Stimulated activated effector memory CD8-positive, alpha-beta T cell treated with anti-CD3 and anti-CD28 coated beads, Interleukin-12 subunit alpha, Interleukin-12 subunit beta, amount 100 ng/mL, for 72 hours (primary cell): ENCODE data around the gene ZNRF3.

Source experiments
- ATAC-seq: fragments of 150-1000 bp; cut with Tn5 transposase; 2 replicates; pipeline ENCODE4 v1.10.0; 2021
- DNase-seq, 2 donors: peaks; one replicate each; pipeline ENCODE4 v3.0.0; 2021 to 2022; ENCODE audit warnings: low spot score in 2 of 2
- H3K27ac Mint-ChIP-seq: one replicate; pipeline ENCODE4 v1.8.0; 2022; ENCODE audit warnings: mild to moderate bottlenecking, mixed read lengths
- H3K36me3 Mint-ChIP-seq: one replicate; pipeline ENCODE4 v1.8.0; 2022; ENCODE audit warnings: mild to moderate bottlenecking, mixed read lengths
- H3K4me1 Mint-ChIP-seq: one replicate; pipeline ENCODE4 v1.8.0; 2022; ENCODE audit warnings: mixed read lengths
- H3K4me3 Mint-ChIP-seq: one replicate; pipeline ENCODE4 v1.8.0; 2022; ENCODE audit warnings: mild to moderate bottlenecking, mixed read lengths
- H3K9me3 Mint-ChIP-seq: one replicate; pipeline ENCODE4 v1.8.0; 2022; ENCODE audit warnings: mixed read lengths

ZNRF3 gene

GRCh38 chr22:28910569-28911303 is 27.4 kb downstream of the ZNRF3 start:
- Mint-ChIP-seq H3K4me3 (no peak overlapping the region), H3K27ac (no peak overlapping the region), H3K4me1 (peaks cover 17% of the 10 kb centered on the region), H3K9me3 (no peaks in the 10 kb centered on the region), H3K36me3 (peaks cover 7% of the 10 kb centered on the region)
- no peak for ATAC-seq
- no peak for DNase-seq

DNA sequence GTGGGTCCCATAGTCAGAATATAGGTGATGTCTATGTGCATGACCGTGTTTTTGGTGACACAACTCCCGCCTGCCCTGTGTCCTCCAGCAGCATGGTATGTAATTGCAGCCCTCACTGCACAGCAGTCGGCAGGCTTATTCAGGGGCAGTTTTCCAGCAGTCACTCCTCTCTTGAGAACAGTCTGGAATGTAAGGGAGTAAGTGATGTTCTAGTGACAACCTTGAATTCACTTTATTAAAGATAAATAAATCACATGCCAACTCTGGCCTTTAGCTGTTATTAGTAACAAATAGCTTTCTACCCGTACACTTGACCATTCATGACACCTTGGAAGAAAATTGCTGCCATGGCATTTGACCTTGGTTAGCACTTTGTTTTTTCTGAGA is 27.9 kb downstream of the ZNRF3 start:
- H3K4me3 Mint-ChIP-seq, result no peak overlapping the region
- ATAC-seq (no peak), DNase-seq (no peak)
- peaks cover 7% of the 10 kb centered on the region for H3K36me3 Mint-ChIP-seq
- H3K4me1 Mint-ChIP-seq, result peaks cover 17% of the 10 kb centered on the region
- H3K9me3 Mint-ChIP-seq, result no peaks in the 10 kb centered on the region
- H3K27ac Mint-ChIP-seq, result no peak overlapping the region

DNA sequence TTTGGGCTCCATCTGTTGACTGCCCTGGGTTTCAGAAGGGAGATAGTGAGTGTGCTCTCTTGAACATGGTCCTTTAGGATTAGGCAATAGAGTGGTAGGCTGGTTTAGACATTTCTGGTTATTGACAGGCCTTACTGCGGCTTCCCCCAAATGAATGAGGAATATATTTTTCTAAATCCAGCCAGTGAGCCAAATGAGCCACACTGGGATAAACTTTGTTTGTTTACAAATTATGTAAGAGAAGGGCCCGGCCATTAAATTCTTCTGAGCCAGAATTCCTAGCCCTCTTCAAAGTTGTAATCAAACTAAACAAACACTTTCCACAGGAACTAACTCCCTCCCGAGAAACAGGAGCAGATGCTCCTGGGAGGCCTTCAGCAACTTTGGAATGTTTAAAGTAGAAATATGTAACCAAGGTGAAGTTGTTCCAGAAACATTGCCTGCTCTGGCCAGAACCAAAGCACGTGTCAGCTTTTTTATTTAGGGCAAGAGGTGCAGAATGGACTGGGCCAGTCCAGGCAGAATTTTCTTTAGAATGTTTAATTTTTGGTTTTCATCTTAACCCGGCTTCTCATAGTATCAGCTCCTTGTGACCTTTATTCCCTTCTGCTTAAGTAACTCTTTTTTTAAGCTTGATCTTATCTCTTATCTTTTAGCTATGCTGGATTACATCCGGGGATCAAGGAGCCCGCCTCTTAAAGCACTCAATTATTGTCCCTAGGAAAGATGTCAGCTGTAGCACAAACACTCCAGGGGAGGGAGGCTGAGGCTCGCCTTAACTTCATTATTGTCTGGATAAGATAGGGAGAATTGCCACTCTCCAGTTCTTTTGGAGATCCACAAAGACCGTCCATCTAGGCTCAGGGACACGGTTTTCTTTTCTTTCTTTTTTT is 28.7 kb downstream of the ZNRF3 start:
- Mint-ChIP-seq H3K27ac (no peak overlapping the region), H3K9me3 (no peaks in the 10 kb centered on the region), H3K36me3 (peaks cover 7% of the 10 kb centered on the region), H3K4me1 (peaks cover 17% of the 10 kb centered on the region), H3K4me3 (no peak overlapping the region)
- ATAC-seq, result no peak
- no peak for DNase-seq

DNA sequence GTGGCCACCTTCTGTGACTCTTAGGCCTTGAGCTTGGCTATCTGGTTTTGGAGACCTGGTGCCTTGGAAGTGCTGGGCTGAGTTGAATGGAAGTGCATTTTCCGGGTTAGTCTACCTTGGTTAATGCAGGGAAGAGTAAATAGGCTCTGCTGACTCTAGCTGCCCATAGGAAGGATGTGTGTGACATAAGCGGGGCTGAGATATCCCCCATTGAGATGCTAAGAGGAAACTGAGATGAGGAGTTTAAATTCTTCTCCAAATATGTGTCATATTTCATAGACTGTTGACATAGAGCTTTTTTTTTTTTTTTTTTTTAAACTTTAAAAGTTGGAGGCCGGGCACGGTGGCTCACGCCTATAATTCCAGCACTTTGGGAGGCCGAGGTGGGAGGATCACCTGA is 30.8 kb downstream of the ZNRF3 start:
- no peak overlapping the region for H3K27ac Mint-ChIP-seq
- peaks cover 5% of the 10 kb centered on the region for H3K36me3 Mint-ChIP-seq
- no peak for DNase-seq
- no peak overlapping the region for H3K4me3 Mint-ChIP-seq
- no peaks in the 10 kb centered on the region for H3K4me1 Mint-ChIP-seq
- ATAC-seq, result no peak
- H3K9me3 Mint-ChIP-seq, result no peaks in the 10 kb centered on the region

GRCh38 chr22:28915969-28916368 is 32.6 kb downstream of the ZNRF3 start:
- Mint-ChIP-seq H3K4me1 (no peaks in the 10 kb centered on the region), H3K4me3 (no peak overlapping the region), H3K36me3 (no peaks in the 10 kb centered on the region), H3K27ac (no peak overlapping the region), H3K9me3 (no peaks in the 10 kb centered on the region)
- DNase-seq (no peak), ATAC-seq (no peak)

DNA sequence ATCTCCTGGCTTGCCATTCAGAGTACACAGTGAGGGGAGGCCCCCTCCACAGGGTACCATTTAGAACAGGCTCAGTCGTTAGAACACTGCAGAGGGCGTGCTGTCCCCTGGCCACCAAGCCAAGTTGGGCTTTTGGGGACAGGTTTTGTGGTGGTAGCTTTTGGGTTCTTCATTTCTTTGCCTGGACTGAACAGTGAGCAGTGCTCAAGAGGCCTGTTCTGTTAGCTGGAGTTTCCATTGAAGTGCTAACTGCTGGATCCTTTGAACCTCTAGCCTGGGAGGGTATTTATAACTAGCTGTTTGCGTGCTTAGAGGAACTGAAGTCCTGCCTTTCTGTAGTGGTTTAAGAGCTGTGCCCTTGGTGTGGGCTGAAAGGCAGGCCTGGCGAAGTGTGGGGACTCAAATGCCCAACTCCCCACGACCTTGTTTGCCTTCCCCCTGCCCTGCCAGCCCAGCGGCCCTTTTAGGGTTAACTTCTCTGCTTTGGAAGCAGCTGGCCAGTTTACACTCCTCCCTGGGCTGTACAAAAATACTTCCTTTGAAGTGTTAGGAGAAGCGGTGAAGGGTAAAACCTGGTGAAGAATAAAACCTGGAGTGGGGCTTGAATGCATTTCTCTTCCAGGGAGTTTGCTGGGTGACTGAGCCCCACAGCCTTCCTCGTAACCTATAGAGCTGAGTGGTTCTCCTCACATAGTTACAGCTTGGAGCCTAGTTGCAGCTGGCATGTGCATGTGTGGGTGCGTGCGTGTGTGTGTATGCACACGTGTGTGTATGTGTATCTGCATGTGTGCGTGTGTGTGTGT is 34.6 kb downstream of the ZNRF3 start:
- no peaks in the 10 kb centered on the region for H3K9me3 Mint-ChIP-seq
- DNase-seq, result no peak
- no peaks in the 10 kb centered on the region for H3K4me1 Mint-ChIP-seq
- H3K36me3 Mint-ChIP-seq, result no peaks in the 10 kb centered on the region
- no peak for ATAC-seq
- no peak overlapping the region for H3K4me3 Mint-ChIP-seq
- H3K27ac Mint-ChIP-seq, result no peak overlapping the region

GRCh38 chr22:28918550-28919271 is 35.3 kb downstream of the ZNRF3 start:
- ATAC-seq (no peak), DNase-seq (no peak)
- no peaks in the 10 kb centered on the region for H3K4me1 Mint-ChIP-seq
- H3K4me3 Mint-ChIP-seq, result no peak overlapping the region
- H3K36me3 Mint-ChIP-seq, result no peaks in the 10 kb centered on the region
- no peaks in the 10 kb centered on the region for H3K9me3 Mint-ChIP-seq
- no peak overlapping the region for H3K27ac Mint-ChIP-seq

DNA sequence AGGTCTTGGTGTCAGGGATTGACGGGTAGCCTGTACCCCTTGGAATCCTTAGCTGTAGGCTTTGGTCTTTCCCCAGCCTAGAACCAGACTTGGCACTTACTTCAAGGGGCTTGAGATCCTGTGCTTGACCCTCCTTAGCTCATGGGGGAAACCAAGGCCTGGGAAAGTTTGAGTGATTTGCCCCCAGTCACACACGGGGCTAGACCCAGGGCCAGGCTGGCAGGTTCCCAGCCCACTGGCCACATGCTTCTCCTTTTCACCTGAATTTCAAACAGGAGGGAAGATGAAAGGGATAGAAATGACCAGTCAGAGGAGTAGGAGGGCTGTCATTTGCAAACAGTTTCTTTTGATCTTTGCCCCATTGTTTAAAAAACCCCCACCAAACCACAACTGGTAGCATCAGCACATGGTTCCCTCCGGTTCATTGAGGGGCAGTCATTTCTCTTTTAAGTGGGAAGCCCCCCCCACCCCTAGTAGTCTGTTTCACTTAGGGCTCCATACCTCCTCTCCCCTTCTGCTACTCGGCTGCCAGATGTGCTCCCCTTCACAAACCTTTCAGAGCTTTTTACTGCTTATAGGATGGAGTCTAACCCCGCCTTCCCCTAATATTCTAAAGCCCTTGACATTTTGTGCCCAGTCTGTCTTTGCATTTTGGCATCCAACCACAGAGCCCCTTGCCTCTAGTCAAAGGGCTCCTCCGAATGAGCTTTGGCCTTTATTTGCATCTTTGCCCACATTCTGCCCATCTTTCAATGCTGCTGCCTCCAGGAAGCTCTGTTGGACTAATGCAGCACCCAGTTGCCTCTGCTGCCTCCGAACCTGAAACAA is 37.6 kb downstream of the ZNRF3 start:
- Mint-ChIP-seq H3K4me3 (no peak overlapping the region), H3K9me3 (no peaks in the 10 kb centered on the region), H3K4me1 (no peaks in the 10 kb centered on the region), H3K27ac (no peak overlapping the region), H3K36me3 (no peaks in the 10 kb centered on the region)
- no peak for DNase-seq
- no peak for ATAC-seq

DNA sequence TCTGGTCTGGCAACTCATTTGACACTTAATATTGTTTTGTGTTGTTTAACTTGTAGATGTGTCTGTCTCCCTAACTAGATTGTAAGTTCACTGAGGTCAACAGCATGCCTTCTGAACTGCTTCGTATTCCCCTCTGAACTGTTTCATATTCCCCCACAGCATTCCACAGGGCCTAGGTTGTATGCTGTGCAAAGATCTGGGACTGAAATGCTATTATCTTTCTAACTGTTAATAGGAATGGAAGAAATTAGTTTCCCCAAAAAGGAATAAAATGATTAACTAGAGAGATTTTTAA is 38.2 kb downstream of the ZNRF3 start:
- ATAC-seq (no peak), DNase-seq (no peak)
- H3K27ac Mint-ChIP-seq, result no peak overlapping the region
- no peak overlapping the region for H3K4me3 Mint-ChIP-seq
- H3K36me3 Mint-ChIP-seq, result no peaks in the 10 kb centered on the region
- H3K4me1 Mint-ChIP-seq, result no peaks in the 10 kb centered on the region
- H3K9me3 Mint-ChIP-seq, result no peaks in the 10 kb centered on the region

GRCh38 chr22:28922540-28923244 is 39.3 kb downstream of the ZNRF3 start:
- no peaks in the 10 kb centered on the region for H3K9me3 Mint-ChIP-seq
- H3K4me1 Mint-ChIP-seq, result no peaks in the 10 kb centered on the region
- no peak overlapping the region for H3K27ac Mint-ChIP-seq
- no peak for DNase-seq
- H3K4me3 Mint-ChIP-seq, result no peak overlapping the region
- no peaks in the 10 kb centered on the region for H3K36me3 Mint-ChIP-seq
- no peak for ATAC-seq

DNA sequence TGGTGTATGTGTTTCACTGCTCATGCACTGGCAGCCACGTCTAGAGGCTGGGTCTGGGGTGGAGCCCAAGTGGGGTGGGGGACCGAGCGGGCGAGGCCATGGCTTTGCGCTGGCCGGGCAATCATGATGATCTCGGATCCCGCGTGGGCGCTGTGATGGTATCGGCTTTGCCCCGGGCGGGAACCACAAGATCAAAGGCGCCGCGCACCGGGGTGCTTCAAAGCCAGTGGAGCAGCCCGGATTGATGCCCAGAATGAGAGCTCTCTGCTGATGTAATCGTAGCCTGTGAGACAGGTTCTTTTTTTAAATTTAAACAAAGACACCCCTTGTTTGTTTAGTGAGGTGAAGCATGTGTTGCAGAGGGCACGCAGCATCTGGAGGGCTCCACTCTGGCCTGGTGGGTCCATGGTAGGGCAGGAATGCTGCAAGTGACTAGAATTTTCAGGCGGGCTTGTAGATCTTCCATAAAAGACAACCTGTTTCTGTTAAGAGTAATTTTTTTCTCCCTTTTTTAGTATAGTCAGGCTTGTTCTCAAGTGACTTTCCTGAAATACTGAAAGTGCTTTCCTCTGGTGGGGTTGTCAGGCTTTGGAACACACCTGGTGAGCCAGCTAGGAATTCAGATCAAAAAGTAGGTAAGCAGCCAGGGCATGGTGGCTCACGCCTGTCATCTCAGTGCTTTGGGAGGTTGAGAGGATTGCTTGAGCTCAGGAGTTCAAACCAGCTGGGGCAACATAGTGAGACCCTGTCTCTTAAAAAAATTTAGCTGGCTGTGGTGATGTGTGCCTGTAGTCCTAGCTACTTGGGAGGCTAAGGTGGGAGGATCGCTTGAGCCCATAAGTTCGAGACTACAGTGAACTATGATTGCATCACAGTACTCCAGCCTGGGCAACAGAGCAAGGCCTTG is 40.7 kb downstream of the ZNRF3 start:
- no peaks in the 10 kb centered on the region for H3K9me3 Mint-ChIP-seq
- H3K4me1 Mint-ChIP-seq, result no peaks in the 10 kb centered on the region
- H3K36me3 Mint-ChIP-seq, result no peaks in the 10 kb centered on the region
- no peak overlapping the region for H3K27ac Mint-ChIP-seq
- DNase-seq, result no peak
- ATAC-seq, result no peak
- no peak overlapping the region for H3K4me3 Mint-ChIP-seq

DNA sequence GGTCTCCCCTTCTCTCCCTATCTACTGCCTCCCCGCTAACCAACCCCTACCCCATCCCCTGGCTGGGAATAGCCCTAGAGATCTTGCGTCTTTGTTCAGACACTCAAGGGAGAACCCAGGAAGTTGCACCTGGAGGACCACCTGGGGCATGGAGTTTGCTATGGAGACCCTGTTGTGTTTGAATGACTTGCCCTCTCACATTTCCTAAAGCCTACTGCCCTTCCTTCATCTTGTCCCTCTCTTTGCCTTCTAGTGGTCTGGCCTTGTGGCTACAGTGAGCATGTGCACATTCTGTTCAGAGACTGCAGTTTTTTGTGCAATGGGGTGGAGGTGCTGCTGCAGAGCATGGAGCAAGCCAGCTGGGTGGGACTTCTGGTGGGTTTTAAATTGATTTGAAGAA is 42.5 kb downstream of the ZNRF3 start:
- Mint-ChIP-seq H3K9me3 (no peaks in the 10 kb centered on the region), H3K4me3 (no peak overlapping the region), H3K4me1 (no peaks in the 10 kb centered on the region), H3K27ac (no peak overlapping the region), H3K36me3 (no peaks in the 10 kb centered on the region)
- DNase-seq, result no peak
- no peak for ATAC-seq

GRCh38 chr22:28927630-28928029 is 44.3 kb downstream of the ZNRF3 start:
- Mint-ChIP-seq H3K36me3 (no peaks in the 10 kb centered on the region), H3K9me3 (no peaks in the 10 kb centered on the region), H3K27ac (no peak overlapping the region), H3K4me3 (no peak overlapping the region), H3K4me1 (no peaks in the 10 kb centered on the region)
- ATAC-seq (no peak), DNase-seq (no peak)
